GM19025 (cell line): ENCODE measurements around the gene MYF5.
"Not testable (repeated sequence)": the region's sequence is repeated elsewhere in the genome, so short reads cannot be mapped to it uniquely, and the experiment has no call there.

ENCODE experiments used
- ATAC-seq: cut with Tn5 transposase; IDR thresholded peaks from one replicate; pipeline ENCODE4 v1.9.1; 2021; ENCODE audit warnings: mild to moderate bottlenecking, low read depth, moderate library complexity; ENCODE audit not compliant: unreplicated experiment

Gene MYF5

DNA sequence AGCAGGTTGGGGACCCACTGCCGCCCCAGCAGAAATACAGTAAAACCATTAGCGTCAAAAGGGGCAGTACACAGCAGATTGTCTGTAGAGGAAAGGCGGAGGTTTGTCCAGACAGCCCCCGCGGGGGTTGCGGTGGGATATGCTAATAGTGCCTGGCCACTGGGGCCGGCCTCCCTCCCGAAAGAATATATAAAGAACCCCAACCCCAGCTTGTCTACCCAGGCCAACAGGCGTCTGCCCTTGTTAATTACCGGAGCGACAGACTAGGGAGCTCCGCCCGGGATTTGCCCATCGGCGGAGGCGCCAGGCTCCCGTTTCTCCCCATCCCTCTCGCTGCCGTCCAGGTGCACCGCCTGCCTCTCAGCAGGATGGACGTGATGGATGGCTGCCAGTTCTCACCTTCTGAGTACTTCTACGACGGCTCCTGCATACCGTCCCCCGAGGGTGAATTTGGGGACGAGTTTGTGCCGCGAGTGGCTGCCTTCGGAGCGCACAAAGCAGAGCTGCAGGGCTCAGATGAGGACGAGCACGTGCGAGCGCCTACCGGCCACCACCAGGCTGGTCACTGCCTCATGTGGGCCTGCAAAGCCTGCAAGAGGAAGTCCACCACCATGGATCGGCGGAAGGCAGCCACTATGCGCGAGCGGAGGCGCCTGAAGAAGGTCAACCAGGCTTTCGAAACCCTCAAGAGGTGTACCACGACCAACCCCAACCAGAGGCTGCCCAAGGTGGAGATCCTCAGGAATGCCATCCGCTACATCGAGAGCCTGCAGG, at the start of gene MYF5:
Gene MYF5 (plus strand): TSS at position 217 of the 774 bp plus-strand sequence. CDS start 152 bp downstream, at position 369.
- ATAC-seq, result no peak

DNA sequence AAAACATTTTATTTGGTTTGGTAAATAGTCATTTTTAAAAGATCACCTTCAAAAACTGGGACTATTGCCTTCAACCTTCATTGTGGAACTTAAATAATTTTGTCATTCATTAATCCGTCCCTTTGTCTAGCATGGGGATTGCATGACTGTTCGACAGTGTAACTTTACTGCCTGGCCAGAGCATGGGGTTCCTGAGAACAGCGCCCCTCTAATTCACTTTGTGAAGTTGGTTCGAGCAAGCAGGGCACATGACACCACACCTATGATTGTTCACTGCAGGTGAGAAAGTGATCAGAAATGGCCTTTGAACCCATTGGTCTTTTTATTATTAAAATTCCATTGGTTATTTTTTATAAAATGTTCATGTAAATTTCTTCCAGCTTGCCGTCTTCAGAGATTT, 46.5 kb upstream of the MYF5 start:
- ATAC-seq, result no peak

- not testable (repeated sequence) for ATAC-seq
Observed at GRCh38 chr12:80676042-80676636, 40.6 kb upstream of the MYF5 start.

DNA sequence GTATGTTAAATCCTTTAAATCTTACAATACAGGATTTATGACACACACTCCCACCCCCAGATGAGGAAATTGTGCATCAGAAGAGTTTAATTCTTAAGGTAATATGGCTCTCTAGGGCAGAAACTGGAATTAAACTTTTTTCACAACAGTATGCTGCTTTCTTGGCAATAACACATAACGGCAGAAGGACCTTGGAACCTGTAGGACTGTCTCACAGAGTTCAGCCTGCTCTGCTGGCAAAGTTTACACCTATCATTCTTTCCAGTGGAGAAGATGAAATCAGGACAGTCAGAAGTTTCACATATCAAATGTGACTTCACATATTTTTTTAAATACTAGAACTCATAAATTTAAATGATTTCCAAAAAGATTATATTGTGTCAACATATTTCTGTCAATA, 39.9 kb upstream of the MYF5 start:
- ATAC-seq, result no peak

DNA sequence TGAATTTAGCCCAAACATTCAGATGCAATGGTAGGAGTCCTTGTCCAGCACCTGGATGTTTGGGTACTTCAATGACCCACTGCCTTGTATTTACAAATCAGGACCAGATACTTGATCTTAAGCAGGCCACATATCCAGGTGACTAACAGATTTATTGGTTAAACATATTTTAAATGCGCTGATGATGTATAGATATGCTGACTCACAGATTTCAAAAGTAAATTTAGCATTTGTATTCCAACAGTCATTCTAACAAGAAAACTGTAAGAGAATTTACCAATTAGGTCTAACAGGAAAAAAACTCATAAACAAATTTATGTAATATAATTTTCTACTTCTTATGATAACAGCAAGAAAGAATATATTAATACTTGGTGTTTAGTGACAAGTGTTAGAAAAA, 38.7 kb upstream of the MYF5 start:
- no peak for ATAC-seq

DNA sequence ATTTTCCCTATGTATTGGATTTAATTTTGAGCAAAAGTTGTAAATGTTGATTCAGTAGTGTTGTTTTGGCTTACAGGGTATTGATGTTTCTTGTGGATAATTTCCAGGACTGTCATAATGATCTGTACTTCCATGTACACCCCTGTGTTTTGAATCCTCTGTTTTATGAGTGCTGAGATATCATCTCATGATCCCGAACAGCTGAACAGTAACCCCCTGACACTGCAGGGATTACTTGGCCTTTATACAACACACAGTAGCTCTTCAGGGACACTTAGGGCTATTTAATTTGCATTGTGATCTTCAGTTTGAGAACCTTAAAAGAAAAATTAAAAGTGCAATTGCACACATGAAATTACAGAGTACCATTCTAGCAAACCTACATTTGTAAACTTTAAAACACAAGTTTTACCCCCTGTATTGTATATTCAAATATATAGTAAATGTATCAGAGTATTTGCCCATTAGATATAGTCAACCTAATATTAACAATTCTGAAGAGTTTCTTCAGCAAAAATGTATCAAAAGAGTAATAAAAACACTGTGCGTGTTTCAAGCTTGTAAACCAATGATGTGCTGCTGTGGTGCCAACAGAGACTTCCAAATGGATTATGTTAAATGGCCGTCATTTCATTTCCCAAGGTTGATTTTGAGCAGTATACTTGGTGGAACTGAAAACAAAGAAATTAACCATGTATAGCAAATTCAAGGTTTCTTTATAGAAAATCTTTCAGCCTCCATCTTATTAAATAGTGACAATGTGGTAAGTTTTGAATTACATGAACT, 37.2 kb upstream of the MYF5 start:
- no peak for ATAC-seq

DNA sequence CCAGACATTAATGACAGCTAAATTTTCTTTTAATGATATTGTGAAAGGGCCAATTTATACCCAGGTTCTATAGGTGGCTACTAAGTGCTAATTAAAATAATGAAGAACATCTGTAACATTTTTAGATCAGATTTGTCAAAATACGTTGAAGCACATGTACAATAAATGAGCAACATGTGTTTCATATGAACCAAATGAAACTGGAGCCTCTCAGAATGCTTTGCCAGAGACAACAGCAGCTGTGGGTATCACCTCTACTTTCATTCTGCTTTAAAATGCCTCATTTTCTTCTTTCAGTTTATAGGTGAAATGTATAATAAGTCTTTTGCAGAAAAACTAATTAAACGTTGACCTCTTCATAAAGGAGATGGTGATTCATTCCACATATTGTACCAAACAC, 35.4 kb upstream of the MYF5 start:
- peak; percentile 74 for ATAC-seq

- no peak for ATAC-seq
Observed at GRCh38 chr12:80681786-80682185, 34.9 kb upstream of the MYF5 start.

- no peak for ATAC-seq
Observed at GRCh38 chr12:80684077-80684495, 32.6 kb upstream of the MYF5 start.

- ATAC-seq, result no peak
Observed at GRCh38 chr12:80690090-80690489, 26.6 kb upstream of the MYF5 start.

DNA sequence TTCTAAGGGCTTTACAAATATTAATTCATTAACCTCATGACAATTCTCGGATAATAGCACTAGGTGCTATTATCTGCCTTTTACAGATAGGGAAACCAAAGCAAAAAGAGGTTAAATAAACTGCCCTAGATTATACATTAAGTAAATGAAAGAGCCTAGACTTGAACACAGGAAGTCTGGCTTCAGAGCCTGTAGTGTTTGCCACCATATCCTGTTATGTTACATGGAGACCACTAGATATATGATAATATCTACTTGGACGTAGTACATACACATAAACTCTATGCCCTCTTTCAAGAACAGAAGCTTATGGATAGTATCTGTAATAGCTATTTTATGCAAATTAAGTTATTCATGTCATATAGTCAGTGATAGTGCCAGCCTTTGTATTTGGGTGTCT, 26.2 kb upstream of the MYF5 start:
- no peak for ATAC-seq

- ATAC-seq, result peak; percentile 44
Observed at GRCh38 chr12:80692114-80692513, 24.6 kb upstream of the MYF5 start.

GRCh38 chr12:80697270-80697887, 19.3 kb upstream of the MYF5 start:
- ATAC-seq, result no peak

- ATAC-seq, result no peak
Observed at GRCh38 chr12:80698256-80698655, 18.5 kb upstream of the MYF5 start.

DNA sequence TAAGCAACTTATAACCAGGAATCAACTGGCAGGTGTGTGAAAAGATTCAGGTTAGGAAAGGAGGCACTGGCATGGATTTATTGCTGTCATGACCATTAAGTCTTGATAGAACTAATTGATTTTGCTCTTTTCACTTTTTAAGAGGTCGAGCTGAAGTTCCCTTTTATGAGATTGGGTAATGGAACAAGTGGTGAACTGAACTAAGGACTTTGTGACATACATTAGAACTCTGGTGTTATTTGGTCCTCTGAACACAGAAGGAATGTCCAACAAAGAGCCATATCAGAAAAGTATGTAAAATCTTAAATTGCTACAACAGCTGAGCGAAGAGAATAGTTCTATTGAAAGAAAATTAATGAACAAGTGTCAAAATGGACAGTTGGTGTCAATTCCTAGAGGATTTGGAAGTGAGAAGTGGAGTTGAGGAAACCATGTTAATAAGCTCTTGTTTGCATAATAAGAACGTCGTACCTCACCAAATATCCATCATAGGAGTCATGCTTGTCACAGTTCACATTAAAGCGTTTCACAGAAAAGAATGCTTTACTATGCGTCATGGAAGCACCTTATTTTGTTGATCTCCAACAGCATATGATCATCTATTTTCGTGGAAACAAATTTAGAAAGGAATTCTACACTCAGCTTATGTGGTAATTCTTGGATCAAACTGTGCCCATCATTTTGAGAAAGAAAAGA, 17.7 kb upstream of the MYF5 start:
- no peak for ATAC-seq

DNA sequence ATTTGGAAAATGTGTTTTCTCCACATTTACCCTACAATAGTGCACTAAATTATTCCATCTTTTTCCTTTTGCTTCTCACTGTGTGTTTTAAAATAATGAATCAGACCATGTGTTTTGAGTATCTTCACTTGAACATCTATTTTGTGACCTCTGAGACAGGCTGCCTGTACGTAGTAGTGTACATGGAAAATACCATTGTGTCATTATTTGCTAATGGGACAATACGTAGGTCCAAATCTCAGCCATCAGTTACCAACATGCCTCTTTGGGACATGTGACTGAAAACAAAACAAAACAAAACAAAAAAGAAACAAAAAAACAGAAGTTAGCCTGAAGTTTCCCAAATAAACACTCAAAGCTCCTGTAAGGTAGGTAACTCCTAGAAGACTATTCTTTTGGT, 16.4 kb upstream of the MYF5 start:
- ATAC-seq, result no peak

GRCh38 chr12:80701388-80701787, 15.3 kb upstream of the MYF5 start:
- ATAC-seq, result no peak

GRCh38 chr12:80702889-80703805, 13.6 kb upstream of the MYF5 start:
- peak; percentile 81 for ATAC-seq

GRCh38 chr12:80704420-80704819, 12.3 kb upstream of the MYF5 start:
- ATAC-seq, result no peak
